Astrocyte of the cerebellum (primary cell): ENCODE measurements around the gene MAZ.
"Not testable (repeated sequence)": the region's sequence is repeated elsewhere in the genome, so short reads cannot be mapped to it uniquely, and the experiment has no call there.

Experiments used
- DNase-seq: peaks from one replicate; pipeline ENCODE4 v3.0.0-alpha.2; 2011; ENCODE audit warnings: low read depth
- H3K4me3 ChIP-seq: 2 replicates; pipeline ENCODE4 v1.5.1; 2011; ENCODE audit warnings: mild to moderate bottlenecking, low read depth, low read length, moderate library complexity
- CTCF ChIP-seq: IDR thresholded peaks from 2 replicates; pipeline ENCODE4 v1.5.1; 2012; ENCODE audit warnings: low read length, low read depth, moderate library complexity, mild to moderate bottlenecking; ENCODE audit errors: missing control alignments
- in situ Hi-C: cut with HindIII; loops from 2 replicates; pipeline ENCODE4 v1.10.0; 2017; ENCODE audit warnings: low sequenced_read_pairs

Gene MAZ

GRCh38 chr16:29789775-29790182, 16.6 kb upstream of the MAZ start:
- TF ChIP-seq CTCF, result no peak
- peak overlapping the region; percentile 92 for H3K4me3 ChIP-seq
- in situ Hi-C loops, result no loop called here
- no peak for DNase-seq

GRCh38 chr16:29790183-29790948, 16.0 kb upstream of the MAZ start, which contains the start of gene KIF22:
TSS of gene KIF22 (plus strand) at chr16:29790751. CDS start at chr16:29790760, 9 bp downstream.
- in situ Hi-C loops, result no loop called here
- peak; percentile 97 for DNase-seq
- peak; percentile 71 for TF ChIP-seq CTCF
- H3K4me3 ChIP-seq, result peak within 1 kb of the TSS; percentile 92

GRCh38 chr16:29790949-29791844, 15.1 kb upstream of the MAZ start:
- no peak for TF ChIP-seq CTCF
- H3K4me3 ChIP-seq, result peak overlapping the region; percentile 92
- DNase-seq, result no peak
- in situ Hi-C loops, result no loop called here

GRCh38 chr16:29791845-29792807, 14.2 kb upstream of the MAZ start:
- DNase-seq, result no peak
- in situ Hi-C loops, result no loop called here
- no peak for TF ChIP-seq CTCF
- peak overlapping the region; percentile 92 for H3K4me3 ChIP-seq

- H3K4me3 ChIP-seq, DNase-seq, in situ Hi-C loops: not testable (repeated sequence)
Measured at GRCh38 chr16:29793153-29793552, 13.2 kb upstream of the MAZ start.

GRCh38 chr16:29794231-29794710, 12.1 kb upstream of the MAZ start:
- no peak for TF ChIP-seq CTCF
- in situ Hi-C loops, result no loop called here

More at GRCh38 chr16:29794231-29794710, 12.1 kb upstream of the MAZ start:
- H3K4me3 ChIP-seq, result no peak overlapping the region
- DNase-seq, result no peak
